GM21717 (cell line): ENCODE data around the gene CLCC1.

Experiments used
- ATAC-seq: cut with Tn5 transposase; IDR thresholded peaks from one replicate; pipeline ENCODE4 v1.9.1; 2021; ENCODE audit warnings: mild to moderate bottlenecking, moderate library complexity; ENCODE audit not compliant: unreplicated experiment

Gene CLCC1

GRCh38 chr1:108925920-108926319 is 37.4 kb downstream of the CLCC1 start:
- no peak for ATAC-seq

- ATAC-seq = no peak
These were observed 46.5 kb downstream of the CLCC1 start for GRCh38 chr1:108916788-108917187.
